ENCODE results near the gene KCNB1.

Gene KCNB1

GRCh38 chr20:49409302-49409974, 73.0 kb downstream of the KCNB1 start:
- no peak for DNase-seq (ENCODE audit: low spot score)

DNA sequence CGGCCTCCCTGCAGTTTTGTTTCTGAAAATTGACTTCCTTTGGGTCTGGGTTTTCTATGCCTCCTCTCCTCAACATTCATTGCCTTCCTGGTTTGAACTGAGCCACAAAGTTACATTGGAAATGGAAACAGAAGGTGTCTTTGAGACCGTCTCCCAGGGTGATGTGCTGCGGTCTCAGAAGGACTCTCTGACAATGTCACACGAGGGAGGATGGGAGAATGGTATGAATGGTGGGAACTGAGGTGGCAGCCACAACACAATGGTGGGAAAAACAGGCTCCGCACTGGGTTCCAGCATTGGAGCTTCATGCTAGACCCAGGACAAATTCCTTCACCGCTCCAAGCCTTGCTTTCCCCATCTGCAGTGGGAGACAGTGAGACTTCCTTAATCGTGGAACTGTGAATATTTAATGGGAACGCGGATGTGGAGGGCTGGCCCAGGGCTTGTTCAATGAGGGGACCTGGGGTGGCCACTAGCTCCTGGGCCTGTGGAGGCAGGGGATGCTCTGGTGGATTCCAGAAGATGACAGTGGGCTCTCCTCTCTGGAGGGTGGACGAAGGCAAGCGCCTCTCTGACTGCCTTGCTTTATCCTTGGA, 73.9 kb downstream of the KCNB1 start:
- no peak for DNase-seq (ENCODE audit: low spot score)

GRCh38 chr20:49406666-49407065, 75.8 kb downstream of the KCNB1 start:
- DNase-seq (ENCODE audit: low spot score): no peak

- no peak for DNase-seq (ENCODE audit: low spot score)
Observed at GRCh38 chr20:49405696-49406095, 76.8 kb downstream of the KCNB1 start.

- DNase-seq (ENCODE audit: low spot score): no peak
Observed at GRCh38 chr20:49405062-49405683, 77.3 kb downstream of the KCNB1 start.

DNA sequence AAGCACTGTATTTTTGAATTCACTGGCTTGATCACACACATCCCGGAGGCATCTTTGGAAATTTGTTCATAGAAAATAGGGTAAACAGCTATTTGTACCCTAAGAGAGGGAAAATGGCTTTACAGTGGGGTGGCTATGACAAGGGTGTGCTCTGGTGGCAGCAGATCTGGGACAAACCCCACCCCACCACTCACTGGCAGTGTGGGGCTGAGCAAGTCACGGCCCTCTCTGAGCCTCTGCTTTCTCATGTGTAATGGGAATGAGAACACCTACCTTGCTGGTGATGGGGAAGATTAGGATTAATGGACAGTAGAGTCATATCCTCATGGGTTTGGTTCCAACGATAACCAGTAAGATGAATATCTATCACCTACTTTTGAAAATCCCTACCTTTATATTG, 78.0 kb downstream of the KCNB1 start:
- no peak for DNase-seq (ENCODE audit: low spot score)

DNA sequence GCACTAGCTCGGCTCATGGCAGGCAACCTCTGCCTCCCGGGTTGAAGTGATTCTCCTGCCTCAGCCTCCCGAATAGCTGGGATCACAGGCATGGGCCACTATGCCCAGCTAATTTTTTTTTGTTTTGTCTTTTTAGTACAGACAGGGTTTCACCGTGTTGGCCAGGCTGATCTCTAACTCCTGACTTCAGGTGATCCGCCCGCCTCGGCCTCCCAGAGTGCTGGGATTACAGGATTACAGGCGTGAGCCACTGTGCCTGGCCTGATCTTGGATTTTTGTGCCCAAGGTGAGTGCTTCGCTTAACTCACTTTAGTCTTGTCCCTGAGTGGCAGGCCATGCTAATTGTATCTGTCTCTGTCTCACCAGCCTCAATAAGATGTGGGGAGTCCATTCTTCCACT, 78.6 kb downstream of the KCNB1 start:
- DNase-seq (ENCODE audit: low spot score): no peak

- no peak for DNase-seq (ENCODE audit: low spot score)
Observed at GRCh38 chr20:49403012-49403411, 79.5 kb downstream of the KCNB1 start.

- DNase-seq (ENCODE audit: low spot score): no peak
Observed at GRCh38 chr20:49400904-49401303, 81.6 kb downstream of the KCNB1 start.

GRCh38 chr20:49400410-49400809, 82.1 kb downstream of the KCNB1 start:
- no peak for DNase-seq (ENCODE audit: low spot score)

- DNase-seq (ENCODE audit: low spot score): no peak
Observed at GRCh38 chr20:49399329-49399728, 83.1 kb downstream of the KCNB1 start.

GRCh38 chr20:49398401-49399144, 83.9 kb downstream of the KCNB1 start:
- DNase-seq (ENCODE audit: low spot score): no peak

- DNase-seq (ENCODE audit: low spot score): no peak
Observed at GRCh38 chr20:49397525-49397924, 84.9 kb downstream of the KCNB1 start.

GRCh38 chr20:49396230-49396629, 86.2 kb downstream of the KCNB1 start:
- DNase-seq (ENCODE audit: low spot score): no peak

DNA sequence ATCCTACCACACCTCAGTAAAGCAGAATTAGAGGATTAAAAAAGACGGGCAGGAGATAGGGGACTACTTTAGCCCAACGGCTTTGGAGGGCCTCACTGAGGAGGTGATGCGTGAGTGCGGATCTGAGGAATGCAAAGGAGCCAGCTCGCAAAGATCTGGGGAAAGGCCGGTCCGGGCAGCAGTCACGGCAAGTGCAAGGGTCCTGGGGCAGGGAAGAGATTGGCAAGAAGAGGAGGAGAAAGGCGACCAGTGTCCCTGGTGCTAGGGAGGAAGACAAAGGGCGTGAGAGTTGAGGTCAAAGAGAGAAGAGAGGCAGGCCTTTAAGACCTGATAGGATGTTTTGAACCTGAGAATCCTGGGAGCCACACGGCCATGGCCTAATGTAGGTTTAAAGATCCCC, 86.8 kb downstream of the KCNB1 start:
- DNase-seq (ENCODE audit: low spot score): no peak

DNA sequence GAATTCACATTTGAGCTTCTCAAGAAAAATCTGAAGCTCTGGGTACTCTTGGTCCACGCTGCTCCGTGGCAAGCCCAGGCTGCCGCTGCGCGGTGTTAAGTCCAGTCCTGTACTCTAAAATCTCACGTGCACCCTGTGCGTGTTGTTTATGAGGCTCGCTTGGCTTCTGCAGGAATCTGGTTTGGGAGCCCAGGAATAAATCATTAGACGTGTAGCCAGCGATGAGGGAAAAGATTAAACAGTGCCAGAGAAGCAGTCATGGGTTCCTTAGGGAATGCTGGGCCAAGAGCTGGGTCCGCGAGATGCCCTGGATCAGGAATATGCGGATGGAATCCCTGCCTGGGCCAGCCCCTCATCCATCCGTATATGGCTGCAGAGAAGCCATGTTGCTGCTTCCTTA, 87.3 kb downstream of the KCNB1 start:
- no peak for DNase-seq (ENCODE audit: low spot score)

DNA sequence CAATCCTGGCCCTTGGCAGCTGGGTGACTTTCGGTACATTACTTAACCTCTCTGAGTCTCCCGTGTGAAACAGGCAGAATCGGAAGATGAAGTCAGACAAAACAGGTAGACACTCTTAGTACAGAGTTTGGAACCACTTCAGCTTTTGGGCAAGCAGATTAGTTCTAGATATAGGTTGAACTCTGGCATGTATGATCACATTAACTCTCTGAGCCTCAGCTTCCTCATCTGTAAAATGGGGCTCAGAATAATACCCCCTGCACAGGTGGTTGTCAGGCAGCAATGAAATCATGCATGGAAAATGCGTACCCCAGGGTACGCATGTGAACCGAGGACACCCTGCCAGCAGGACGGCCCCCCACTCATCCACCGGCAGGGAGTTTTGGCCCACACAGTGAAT, 87.7 kb downstream of the KCNB1 start:
- DNase-seq (ENCODE audit: low spot score): no peak

DNA sequence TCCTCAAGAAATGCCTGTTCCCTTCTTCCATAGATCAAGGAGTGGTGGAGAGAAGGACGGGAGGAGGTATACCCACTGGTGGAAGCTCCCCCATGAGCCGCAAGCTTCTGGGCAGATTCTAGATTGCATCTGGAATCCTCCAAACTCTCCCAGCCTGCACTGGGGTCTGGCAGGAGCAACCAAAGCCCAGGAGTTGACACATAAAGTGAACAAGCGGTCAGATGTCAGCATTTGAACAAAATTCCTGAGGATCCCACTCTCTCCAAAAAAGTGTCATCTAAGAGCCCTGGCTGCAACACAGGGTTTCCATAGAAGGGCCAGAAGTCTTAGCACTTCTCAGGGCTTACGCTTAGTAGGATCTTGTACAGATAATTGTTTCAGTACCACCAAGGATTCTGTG, 88.2 kb downstream of the KCNB1 start:
- DNase-seq (ENCODE audit: low spot score): no peak

DNA sequence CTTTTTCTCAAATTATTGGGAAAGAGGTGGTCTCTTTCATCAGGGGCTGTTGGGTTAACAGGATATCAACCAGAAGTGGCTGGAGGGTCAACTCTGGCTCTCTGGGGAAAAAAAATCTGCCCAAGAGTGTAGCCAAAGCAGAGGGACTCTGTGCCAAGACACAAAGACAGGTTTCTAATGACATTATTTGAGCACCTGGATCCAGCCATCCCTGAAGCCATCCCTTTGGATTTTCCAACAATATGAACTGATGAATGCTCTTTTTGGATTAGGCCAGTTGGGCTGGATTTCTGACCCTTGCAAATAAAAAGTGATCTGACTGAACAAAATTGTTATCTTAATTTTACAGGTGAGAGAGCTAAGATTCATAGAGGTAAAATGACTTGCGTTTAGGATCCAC, 88.7 kb downstream of the KCNB1 start:
- no peak for DNase-seq (ENCODE audit: low spot score)

DNA sequence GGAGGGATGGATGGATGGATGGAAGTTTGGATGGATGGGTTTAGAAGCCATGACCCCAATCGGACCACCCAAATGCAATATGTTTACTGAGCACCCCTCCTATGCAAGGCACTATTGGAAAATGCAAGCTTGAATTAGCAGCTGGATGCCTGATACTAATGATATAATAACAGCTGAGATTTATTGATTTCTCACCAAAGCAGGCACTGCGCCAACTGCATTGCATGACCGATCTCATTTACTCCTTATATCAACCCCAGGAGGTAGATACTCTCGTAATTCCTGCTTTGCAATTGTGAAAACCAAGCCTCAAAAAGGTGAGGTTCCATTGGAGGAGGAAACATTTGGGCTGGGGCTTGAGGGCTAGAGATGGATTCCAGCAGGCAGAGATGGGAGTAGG, 89.7 kb downstream of the KCNB1 start:
- DNase-seq (ENCODE audit: low spot score): no peak

- DNase-seq (ENCODE audit: low spot score): no peak
Observed at GRCh38 chr20:49391404-49392245, 90.8 kb downstream of the KCNB1 start.

GRCh38 chr20:49389854-49390253, 92.6 kb downstream of the KCNB1 start:
- DNase-seq (ENCODE audit: low spot score): no peak

Data from HuH-7 (cell line).